HFF-Myc (cell line): ENCODE results near the gene HOXB6.

ENCODE experiments used
- DNase-seq: peaks from one replicate; pipeline ENCODE4 v3.0.0-alpha.2; 2011; ENCODE audit warnings: low read depth; ENCODE audit errors: extremely low read depth
- H3K4me3 ChIP-seq: replicated peaks from 2 replicates; pipeline ENCODE4 v1.5.1; 2011; ENCODE audit warnings: low read depth, mild to moderate bottlenecking, control low read depth, low read length
- CTCF ChIP-seq: IDR thresholded peaks from 2 replicates; pipeline ENCODE4 v1.5.1; 2012; ENCODE audit warnings: mild to moderate bottlenecking, low read depth, low read length, control low read depth; ENCODE audit errors: missing control alignments

HOXB6 gene

GRCh38 chr17:48556576-48557401, 48.0 kb downstream of the HOXB6 start:
- TF ChIP-seq CTCF = no peak
- DNase-seq = no peak
- H3K4me3 ChIP-seq = no peak overlapping the region

DNA sequence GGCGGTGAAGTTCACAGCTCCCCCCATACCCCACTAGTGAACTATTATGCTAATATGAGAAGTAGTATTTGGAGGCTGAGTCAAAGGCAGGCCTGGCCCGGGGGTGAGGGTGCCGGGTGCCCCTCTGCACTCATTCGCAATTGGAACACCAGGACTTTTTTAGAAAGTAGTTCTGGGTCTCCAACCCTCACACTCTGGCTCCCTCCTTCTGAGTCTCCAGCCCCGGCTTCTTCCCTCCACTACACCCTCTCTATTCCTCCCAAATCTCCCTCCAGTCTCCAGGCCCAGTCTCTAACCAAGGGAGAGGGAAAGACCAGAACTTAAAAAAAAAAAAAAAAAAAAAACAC, 48.6 kb downstream of the HOXB6 start:
- TF ChIP-seq CTCF = no peak
- H3K4me3 ChIP-seq = no peak overlapping the region
- no peak for DNase-seq

GRCh38 chr17:48555258-48556228, 49.2 kb downstream of the HOXB6 start:
- TF ChIP-seq CTCF = no peak
- H3K4me3 ChIP-seq = peak overlapping the region; percentile 15; the same call in 1 of the 2 replicates
- DNase-seq = no peak

DNA sequence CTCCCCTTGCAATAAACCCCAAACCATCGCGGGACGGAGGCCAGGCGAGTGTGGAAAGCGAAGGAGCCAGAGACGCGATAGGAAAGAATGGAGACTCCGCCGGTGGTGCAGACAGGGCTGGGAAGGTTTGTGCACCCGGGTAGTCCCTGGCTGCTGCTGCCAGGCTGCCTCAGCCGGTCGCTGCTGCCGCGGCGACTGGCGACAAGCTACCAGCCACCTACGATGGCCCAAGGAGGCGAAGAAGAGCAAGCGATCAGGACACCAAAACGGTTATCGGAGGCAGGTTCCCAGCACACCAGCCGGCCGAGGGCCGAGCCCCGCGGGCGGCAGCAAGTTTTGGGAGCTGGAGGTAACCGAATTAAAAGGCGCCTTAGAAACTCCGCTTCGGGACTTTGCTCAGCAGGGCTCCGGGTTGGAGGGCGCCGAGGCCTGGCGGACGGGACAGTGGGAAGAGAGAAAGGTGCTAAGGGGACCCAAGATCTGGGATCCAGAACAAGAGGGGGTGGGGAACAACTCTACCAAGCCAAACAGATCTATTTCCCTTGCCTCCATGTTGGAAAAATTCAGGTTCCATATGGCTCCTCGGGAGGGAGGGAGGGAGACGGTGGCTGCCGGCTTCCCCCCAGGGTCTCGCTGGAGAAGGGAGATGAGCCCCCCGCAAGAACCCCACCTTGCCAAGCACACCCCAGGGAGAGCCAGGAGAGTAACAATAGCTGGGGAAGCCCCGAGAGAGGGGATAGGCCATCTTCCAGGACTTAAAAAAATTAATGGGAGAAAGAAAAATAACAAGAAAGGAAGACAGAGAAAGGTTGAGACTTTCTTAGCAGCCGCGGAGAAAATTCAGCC, 50.2 kb downstream of the HOXB6 start:
- DNase-seq = no peak
- peak overlapping the region; percentile 15; the same call in 1 of the 2 replicates for H3K4me3 ChIP-seq
- no peak for TF ChIP-seq CTCF

DNA sequence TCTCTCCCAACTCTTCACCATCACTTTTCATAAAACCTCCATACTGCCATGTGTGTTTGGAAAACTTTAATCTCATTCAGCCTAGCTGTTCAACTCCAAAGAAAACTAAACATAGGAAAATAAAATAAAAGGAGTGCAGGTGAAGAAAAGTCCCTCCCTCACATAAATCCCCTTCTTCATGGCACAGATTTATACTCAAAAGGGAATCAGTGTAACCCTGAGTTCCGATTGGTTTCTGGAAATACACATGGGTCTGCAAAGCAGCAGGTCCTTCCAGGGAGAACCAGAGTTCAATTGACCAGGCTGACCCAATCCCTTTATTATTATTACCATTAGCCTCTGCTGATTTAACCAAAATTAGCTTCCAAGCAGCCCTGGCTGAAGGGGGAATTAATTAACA, 51.0 kb downstream of the HOXB6 start:
- DNase-seq = no peak
- TF ChIP-seq CTCF = no peak
- H3K4me3 ChIP-seq = no peak overlapping the region

DNA sequence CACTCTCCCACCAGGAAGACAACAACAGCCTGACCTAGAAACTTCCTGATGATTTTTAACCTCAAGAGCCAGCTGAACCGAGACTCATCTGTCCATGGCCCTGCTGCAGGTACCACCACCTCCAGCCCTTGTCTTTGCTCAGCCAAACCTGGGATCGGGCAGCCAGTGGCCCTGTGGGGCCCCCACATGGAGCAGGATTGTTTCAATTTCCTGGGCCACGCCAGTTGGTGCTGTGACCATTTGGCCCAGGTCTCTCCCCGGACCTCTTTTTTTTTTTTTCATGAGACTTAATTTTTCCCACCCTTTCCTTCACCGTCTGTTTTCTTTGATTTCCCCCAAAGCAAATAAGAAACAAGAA, 51.6 kb downstream of the HOXB6 start:
- no peak for TF ChIP-seq CTCF
- DNase-seq = no peak
- no peak overlapping the region for H3K4me3 ChIP-seq
